Measurements from ENCODE around the gene CEBPA. TPM values are rescaled to one million over a fixed set of nuclear protein-coding genes. Genes with fewer than 3 reads are reported as not detected.

The CEBPA gene
- total RNA-seq, 1 donor from 2014 or later, result 0.45 TPM

GRCh38 chr19:33309826-33310225, 7.5 kb upstream of the CEBPA start:
- Histone ChIP-seq H3K27me3 (ENCODE audit: insufficient read depth, low read length) (peaks cover under 1% of the 10 kb centered on the region), H3K4me3 (ENCODE audit: insufficient read depth, low read depth, low read length) (no peak overlapping the region), H3K36me3 (ENCODE audit: insufficient read depth, low read length) (no peaks in the 10 kb centered on the region), H3K79me2 (ENCODE audit: insufficient read depth, low read length) (no peaks in the 10 kb centered on the region), H3K9ac (ENCODE audit: low read length) (no peak overlapping the region), H3K9me3 (ENCODE audit: insufficient read depth, low read depth, low read length) (no peaks in the 10 kb centered on the region), H3K4me2 (ENCODE audit: low read length) (no peak overlapping the region), H3K27ac (ENCODE audit: low read depth, low read length) (no peak overlapping the region), H4K20me1 (ENCODE audit: insufficient read depth, low read length) (no peaks in the 10 kb centered on the region), H2AFZ (ENCODE audit: low read depth, low read length) (no peak overlapping the region), H3K4me1 (ENCODE audit: insufficient read depth, low read length) (no peaks in the 10 kb centered on the region)
- no peaks in the 10 kb centered on the region for H3K36me3 Mint-ChIP-seq (ENCODE audit: low read depth, unreplicated experiment)
- H3K4me1 Mint-ChIP-seq (ENCODE audit: low read depth, unreplicated experiment), result no peaks in the 10 kb centered on the region
- H3K4me3 Mint-ChIP-seq (ENCODE audit: unreplicated experiment), result no peak overlapping the region
- TF ChIP-seq CTCF (IDR thresholded peaks at IDR 0.05; ENCODE audit: insufficient read depth, low read depth, low read length) (no peak), EZH2 (IDR thresholded peaks at IDR 0.05; ENCODE audit: insufficient read depth, low read length) (no peak)
- H3K27me3 Mint-ChIP-seq (ENCODE audit: low read depth, unreplicated experiment), result peaks cover 38% of the 10 kb centered on the region
- H3K9me3 Mint-ChIP-seq (ENCODE audit: unreplicated experiment), result peaks cover 2% of the 10 kb centered on the region
- FAIRE-seq, result no peak
- DNase-seq (ENCODE audit: low read depth), result no peak
- H3K27ac Mint-ChIP-seq (ENCODE audit: unreplicated experiment), result no peak overlapping the region

GRCh38 chr19:33306853-33307792, 4.8 kb upstream of the CEBPA start:
- Mint-ChIP-seq H3K27ac (ENCODE audit: unreplicated experiment) (no peak overlapping the region), H3K4me1 (ENCODE audit: low read depth, unreplicated experiment) (no peaks in the 10 kb centered on the region), H3K36me3 (ENCODE audit: low read depth, unreplicated experiment) (no peaks in the 10 kb centered on the region), H3K4me3 (ENCODE audit: unreplicated experiment) (no peak overlapping the region), H3K27me3 (ENCODE audit: low read depth, unreplicated experiment) (peaks cover 49% of the 10 kb centered on the region), H3K9me3 (ENCODE audit: unreplicated experiment) (peaks cover 4% of the 10 kb centered on the region)
- H3K9me3 ChIP-seq (ENCODE audit: insufficient read depth, low read depth, low read length), result no peaks in the 10 kb centered on the region
- peaks cover 16% of the 10 kb centered on the region for H3K27me3 ChIP-seq (ENCODE audit: insufficient read depth, low read length)
- TF ChIP-seq EZH2 (IDR thresholded peaks at IDR 0.05; ENCODE audit: insufficient read depth, low read length) (no peak), CTCF (IDR thresholded peaks at IDR 0.05; ENCODE audit: insufficient read depth, low read depth, low read length) (no peak)
- H3K79me2 ChIP-seq (ENCODE audit: insufficient read depth, low read length), result no peaks in the 10 kb centered on the region
- no peak overlapping the region for H3K4me2 ChIP-seq (ENCODE audit: low read length)
- FAIRE-seq (no peak), DNase-seq (ENCODE audit: low read depth) (no peak)
- H3K36me3 ChIP-seq (ENCODE audit: insufficient read depth, low read length), result no peaks in the 10 kb centered on the region
- H2AFZ ChIP-seq (ENCODE audit: low read depth, low read length), result no peak overlapping the region
- H3K27ac ChIP-seq (ENCODE audit: low read depth, low read length), result no peak overlapping the region
- H3K4me3 ChIP-seq (ENCODE audit: insufficient read depth, low read depth, low read length), result no peak overlapping the region
- no peak overlapping the region for H3K9ac ChIP-seq (ENCODE audit: low read length)
- no peaks in the 10 kb centered on the region for H3K4me1 ChIP-seq (ENCODE audit: insufficient read depth, low read length)
- H4K20me1 ChIP-seq (ENCODE audit: insufficient read depth, low read length), result no peaks in the 10 kb centered on the region

GRCh38 chr19:33306191-33306590, 3.9 kb upstream of the CEBPA start:
- FAIRE-seq (no peak), DNase-seq (ENCODE audit: low read depth) (no peak)
- peaks cover 18% of the 10 kb centered on the region for H3K27me3 ChIP-seq (ENCODE audit: insufficient read depth, low read length)
- no peaks in the 10 kb centered on the region for H3K79me2 ChIP-seq (ENCODE audit: insufficient read depth, low read length)
- no peaks in the 10 kb centered on the region for H3K4me1 ChIP-seq (ENCODE audit: insufficient read depth, low read length)
- H3K4me3 ChIP-seq (ENCODE audit: insufficient read depth, low read depth, low read length), result no peak overlapping the region
- Mint-ChIP-seq H3K9me3 (ENCODE audit: unreplicated experiment) (peaks cover 4% of the 10 kb centered on the region), H3K4me1 (ENCODE audit: low read depth, unreplicated experiment) (no peaks in the 10 kb centered on the region), H3K36me3 (ENCODE audit: low read depth, unreplicated experiment) (no peaks in the 10 kb centered on the region), H3K27me3 (ENCODE audit: low read depth, unreplicated experiment) (peaks cover 49% of the 10 kb centered on the region), H3K27ac (ENCODE audit: unreplicated experiment) (no peak overlapping the region), H3K4me3 (ENCODE audit: unreplicated experiment) (no peak overlapping the region)
- H2AFZ ChIP-seq (ENCODE audit: low read depth, low read length), result no peak overlapping the region
- H3K9ac ChIP-seq (ENCODE audit: low read length), result no peak overlapping the region
- no peak overlapping the region for H3K4me2 ChIP-seq (ENCODE audit: low read length)
- TF ChIP-seq CTCF (IDR thresholded peaks at IDR 0.05; ENCODE audit: insufficient read depth, low read depth, low read length) (no peak), EZH2 (IDR thresholded peaks at IDR 0.05; ENCODE audit: insufficient read depth, low read length) (no peak)
- no peaks in the 10 kb centered on the region for H4K20me1 ChIP-seq (ENCODE audit: insufficient read depth, low read length)
- no peak overlapping the region for H3K27ac ChIP-seq (ENCODE audit: low read depth, low read length)
- H3K9me3 ChIP-seq (ENCODE audit: insufficient read depth, low read depth, low read length), result no peaks in the 10 kb centered on the region
- H3K36me3 ChIP-seq (ENCODE audit: insufficient read depth, low read length), result no peaks in the 10 kb centered on the region

Measured in astrocyte (in vitro differentiated cells and primary cell).